SKM-1 treated with dmso at 0.1 percent for 144 hours (cell line): ENCODE data around the gene HMX2.

ENCODE experiments used
- DNase-seq: peaks from one replicate; lab custom pipeline; 2025; ENCODE audit not compliant: unreplicated experiment; lab: John Stamatoyannopoulos, UW

The HMX2 gene

DNA sequence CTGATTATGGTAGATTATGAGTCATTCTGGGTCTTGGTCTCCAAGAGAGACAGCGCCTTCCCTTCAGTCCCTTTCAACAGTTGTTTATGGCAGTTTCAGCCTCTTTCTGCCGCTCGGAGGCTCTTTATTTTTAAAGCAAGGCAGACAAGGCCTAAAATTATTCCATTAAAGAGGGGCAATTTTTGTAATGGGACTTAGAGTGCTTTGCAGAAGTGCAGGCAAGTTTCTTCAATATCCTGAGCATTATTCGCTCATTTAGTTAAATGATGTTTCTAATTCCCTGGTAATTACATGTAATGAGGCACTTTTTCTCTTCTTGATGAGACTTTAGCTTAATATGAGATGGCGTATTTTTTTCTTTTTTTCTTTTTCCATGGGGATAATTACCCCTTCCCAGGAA is 39.8 kb downstream of the HMX2 start:
- no peak for DNase-seq

GRCh38 chr10:123191886-123192285 is 44.0 kb downstream of the HMX2 start:
- no peak for DNase-seq

DNA sequence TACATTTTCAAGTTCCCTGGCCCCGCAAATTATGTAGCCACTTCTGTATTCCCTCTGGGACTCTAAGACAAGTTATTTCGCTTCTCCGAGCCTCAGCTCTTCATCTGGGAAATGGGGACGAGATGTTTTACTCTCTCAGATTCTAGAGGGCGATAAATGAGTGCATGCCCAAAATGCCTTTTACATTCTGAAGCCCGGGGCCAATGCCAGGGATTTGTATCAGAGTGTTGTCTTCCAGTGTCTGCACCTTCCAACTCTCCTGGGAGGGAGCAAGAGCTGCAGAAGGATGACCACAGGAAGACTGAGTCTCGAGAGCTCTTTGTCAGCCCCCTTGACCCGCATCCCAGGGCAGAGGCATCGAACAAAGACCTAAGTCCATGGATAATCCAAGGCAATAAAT is 46.1 kb downstream of the HMX2 start:
- DNase-seq: no peak
